GM12878 (cell line): ENCODE measurements around the gene OR2L5. TPM values are rescaled to one million over a fixed set of nuclear protein-coding genes. Genes with fewer than 3 reads are reported as not detected.

Source experiments
- ATAC-seq: fragments of 200-7000 bp; cut with Tn5 transposase; 3 replicates; pipeline ENCODE4 v1.9.1; 2020; ENCODE audit warnings: mild to moderate bottlenecking, moderate library complexity
- BruUV-seq: library from RNA; stranded (reverse); fragments of 400-500 nt; replicated peaks from 2 replicates; lab custom pipeline; 2021; lab: Mats Ljungman, UMichigan
- CTCF ChIA-PET: fragments of 300-600 bp; sonication (Branson Sonifier 250); formaldehyde crosslinking; extraction: SDS; loops from one replicate; lab custom pipeline; 2021; ENCODE audit warnings: inconsistent platforms; lab: Yijun Ruan, JAX
- POLR2A ChIA-PET: fragments of 350-600 bp; formaldehyde crosslinking; extraction: SDS; loops from one replicate; lab custom pipeline; 2021; ENCODE audit warnings: inconsistent platforms; lab: Charles Lee
- RAD21 ChIA-PET: fragments of 300-600 bp; sonication (Branson Sonifier 250); formaldehyde crosslinking; loops from one replicate; lab custom pipeline; 2023; ENCODE audit warnings: antibody characterized with exemption; ENCODE audit not compliant: unreplicated experiment; lab: Charles Lee
- SMC1A ChIA-PET: fragments of 300-600 bp; sonication (Branson Sonifier 250); formaldehyde crosslinking; loops from one replicate; lab custom pipeline; 2023; ENCODE audit not compliant: unreplicated experiment, uncharacterized antibody; lab: Charles Lee
- DNase-seq: peaks from one replicate; pipeline ENCODE4 v3.0.0-alpha.2; 2011; ENCODE audit warnings: low read depth, low spot score
- FAIRE-seq: peaks from 3 replicates; lab custom pipeline; 2011; peaks lifted over from hg19 to GRCh38; lab: Jason Lieb, UNC
- H2AFZ ChIP-seq: 2 replicates; pipeline ENCODE4 v1.6.0; 2011; ENCODE audit warnings: low read depth, low read length, control low read depth; ENCODE audit not compliant: control insufficient read depth
- H3K27ac ChIP-seq: 2 replicates; pipeline ENCODE4 v1.5.1; 2011; ENCODE audit warnings: control low read depth; ENCODE audit not compliant: control insufficient read depth, insufficient read depth
- H3K27me3 ChIP-seq, 2 experiments: replicated peaks in 1 of 2; 2 replicates each; pipeline versions ENCODE4 v1.6.0 to v1.6.1; 2011; ENCODE audit warnings: low read length in 1 of 2; ENCODE audit not compliant: control insufficient read depth in 2 of 2, insufficient read depth in 2 of 2
- H3K36me3 ChIP-seq, 2 experiments: 2 replicates each; pipeline ENCODE4 v1.5.1; 2011; ENCODE audit warnings: low read length in 1 of 2; ENCODE audit not compliant: control insufficient read depth in 2 of 2, insufficient read depth in 2 of 2
- H3K4me1 ChIP-seq: 2 replicates; pipeline ENCODE4 v1.6.1; 2011; ENCODE audit warnings: mild to moderate bottlenecking, low read length, moderate library complexity, mixed read lengths; ENCODE audit not compliant: control insufficient read depth, insufficient read depth
- H3K4me2 ChIP-seq: 2 replicates; pipeline ENCODE4 v1.6.0; 2011; ENCODE audit warnings: control low read depth; ENCODE audit not compliant: control insufficient read depth, insufficient read depth
- H3K4me3 ChIP-seq: fragments of 200-600 bp; sonication (generic); 2 replicates; pipeline ENCODE4 v1.5.1; 2016
- H3K79me2 ChIP-seq: 2 replicates; pipeline ENCODE4 v1.6.0; 2011; ENCODE audit warnings: low read length; ENCODE audit not compliant: control insufficient read depth, insufficient read depth
- H3K9ac ChIP-seq: 2 replicates; pipeline ENCODE4 v1.8.0; 2011; ENCODE audit warnings: low read length, control low read depth, mixed read lengths; ENCODE audit not compliant: control insufficient read depth, insufficient read depth
- H3K9me3 ChIP-seq: replicated peaks from 3 replicates; pipeline ENCODE4 v1.5.1; 2011; ENCODE audit warnings: mild to moderate bottlenecking, low read length; ENCODE audit not compliant: control insufficient read depth, insufficient read depth
- H4K20me1 ChIP-seq: 2 replicates; pipeline ENCODE4 v1.6.0; 2011; ENCODE audit not compliant: control insufficient read depth, insufficient read depth
- NFYA ChIP-seq: IDR thresholded peaks from 2 replicates; pipeline ENCODE4 v1.6.1; 2011; ENCODE audit warnings: low read depth, mild to moderate bottlenecking, low read length, improper control_type of control experiment, borderline replicate concordance
- POU2F2 ChIP-seq: IDR thresholded peaks from 3 replicates; pipeline ENCODE4 v1.6.1; 2011; ENCODE audit warnings: low read depth, mild to moderate bottlenecking, low read length, borderline replicate concordance
- RCOR1 ChIP-seq: conservative IDR thresholded peaks from 2 replicates; pipeline ENCODE4 v1.6.1; 2012; ENCODE audit warnings: low read depth, low read length, improper control_type of control experiment
- SIX5 ChIP-seq: IDR thresholded peaks from 2 replicates; pipeline ENCODE4 v1.6.1; 2011; ENCODE audit warnings: mild to moderate bottlenecking, low read depth, low read length, moderate library complexity; ENCODE audit not compliant: severe bottlenecking
- SMAD1 ChIP-seq: fragments of 450-650 bp; IDR thresholded peaks from 2 replicates; pipeline ENCODE4 v1.6.1; 2018; ENCODE audit warnings: mild to moderate bottlenecking, low read depth; ENCODE audit not compliant: partially characterized antibody
- SREBF2 ChIP-seq: IDR thresholded peaks from 2 replicates; pipeline ENCODE4 v1.6.1; 2012; ENCODE audit warnings: mild to moderate bottlenecking, low read length
- TCF12 ChIP-seq: IDR thresholded peaks from 2 replicates; pipeline ENCODE4 v1.6.1; 2011; ENCODE audit warnings: low read depth, mild to moderate bottlenecking, low read length
- WGBS: methylation state at CpG from one replicate; pipeline ENCODE4 v1.1.6; 2016; ENCODE audit warnings: low lambda C conversion rate; ENCODE audit not compliant: insufficient replicate concordance, insufficient coverage; ENCODE audit errors: missing lambda C conversion rate; 5-methylcytosine and 5-hydroxymethylcytosine counted together
- in situ Hi-C: fragments of 300-500 bp; cut with MboI; formaldehyde crosslinking; loops from 9 replicates; pipeline ENCODE4 v1.14.3; 2018; ENCODE audit warnings: mixed read lengths
- intact Hi-C: fragments of 100-400 bp; cut with micrococcal nuclease; formaldehyde crosslinking; loops from one replicate; pipeline ENCODE4 v1.14.2; 2022; ENCODE audit not compliant: unreplicated experiment
- polyA plus RNA-seq, 11 experiments: library from polyadenylated mRNA; depleted of rRNA in 4 of 11; unstranded in 6 of 11; stranded (reverse) in 5 of 11; fragments of >200 nt; fragmentation: Nextera tagmentation in 4 of 11; fragmentation: Illumina TruSeq in 1 of 11; extraction: Ambion mirVana in 4 of 11; extraction: Trizol in 1 of 11; gene quantifications; 1 replicate in 1 of 11; 2 replicates in 10 of 11; pipeline versions ENCODE4 v1.2.1 to v1.2.3, GENCODE V29; 2011 to 2016; ENCODE audit warnings: inconsistent platforms in 2 of 11, missing spikeins in 2 of 11, low read depth in 1 of 11
- total RNA-seq, 4 experiments: library from RNA; depleted of rRNA in 3 of 4; stranded (reverse); fragments of >200 nt in 3 of 4; fragmentation: Illumina TruSeq in 1 of 4; extraction: Trizol in 1 of 4; gene quantifications; 2 replicates each; pipeline versions ENCODE4 v1.2.1 to v1.2.3, GENCODE V29; 2013 to 2021
- TF ChIP-seq, protein P1 (sequence below): fragments of 450-650 bp; IDR thresholded peaks from 2 replicates; pipeline ENCODE4 v1.6.1; 2016; ENCODE audit warnings: mild to moderate bottlenecking, moderate library complexity, borderline replicate concordance
- TF ChIP-seq, protein P2 (sequence below): fragments of 450-650 bp; formaldehyde crosslinking; IDR thresholded peaks from 2 replicates; pipeline ENCODE4 v1.5.0; 2022; ENCODE audit warnings: mild to moderate bottlenecking, missing genetic modification characterization

The OR2L5 gene
- total and polyA plus RNA-seq, 10 of the 15 experiments (the other 5 are each of a cell fraction or from before 2014, with no cell fraction given), result not detected

DNA sequence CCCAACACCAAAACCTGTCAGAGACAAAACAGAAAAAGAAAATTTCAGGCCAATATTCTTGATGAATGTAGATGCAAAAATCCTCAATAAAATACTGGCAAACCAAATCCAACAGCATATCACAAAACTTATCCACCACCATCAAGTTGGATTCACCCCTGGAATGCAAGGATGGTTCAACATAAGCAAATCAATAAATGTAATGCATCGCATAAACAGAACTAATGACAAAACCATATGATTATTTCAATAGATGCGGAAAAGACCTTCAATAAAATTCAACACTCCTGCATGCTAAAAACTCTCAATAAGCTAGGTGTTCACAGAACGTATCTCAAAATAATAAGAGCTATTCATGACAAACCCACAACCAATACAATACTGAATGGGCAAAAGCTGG, 3.8 kb upstream of the OR2L5 start (continued):
- TF ChIP-seq, protein P1, sequence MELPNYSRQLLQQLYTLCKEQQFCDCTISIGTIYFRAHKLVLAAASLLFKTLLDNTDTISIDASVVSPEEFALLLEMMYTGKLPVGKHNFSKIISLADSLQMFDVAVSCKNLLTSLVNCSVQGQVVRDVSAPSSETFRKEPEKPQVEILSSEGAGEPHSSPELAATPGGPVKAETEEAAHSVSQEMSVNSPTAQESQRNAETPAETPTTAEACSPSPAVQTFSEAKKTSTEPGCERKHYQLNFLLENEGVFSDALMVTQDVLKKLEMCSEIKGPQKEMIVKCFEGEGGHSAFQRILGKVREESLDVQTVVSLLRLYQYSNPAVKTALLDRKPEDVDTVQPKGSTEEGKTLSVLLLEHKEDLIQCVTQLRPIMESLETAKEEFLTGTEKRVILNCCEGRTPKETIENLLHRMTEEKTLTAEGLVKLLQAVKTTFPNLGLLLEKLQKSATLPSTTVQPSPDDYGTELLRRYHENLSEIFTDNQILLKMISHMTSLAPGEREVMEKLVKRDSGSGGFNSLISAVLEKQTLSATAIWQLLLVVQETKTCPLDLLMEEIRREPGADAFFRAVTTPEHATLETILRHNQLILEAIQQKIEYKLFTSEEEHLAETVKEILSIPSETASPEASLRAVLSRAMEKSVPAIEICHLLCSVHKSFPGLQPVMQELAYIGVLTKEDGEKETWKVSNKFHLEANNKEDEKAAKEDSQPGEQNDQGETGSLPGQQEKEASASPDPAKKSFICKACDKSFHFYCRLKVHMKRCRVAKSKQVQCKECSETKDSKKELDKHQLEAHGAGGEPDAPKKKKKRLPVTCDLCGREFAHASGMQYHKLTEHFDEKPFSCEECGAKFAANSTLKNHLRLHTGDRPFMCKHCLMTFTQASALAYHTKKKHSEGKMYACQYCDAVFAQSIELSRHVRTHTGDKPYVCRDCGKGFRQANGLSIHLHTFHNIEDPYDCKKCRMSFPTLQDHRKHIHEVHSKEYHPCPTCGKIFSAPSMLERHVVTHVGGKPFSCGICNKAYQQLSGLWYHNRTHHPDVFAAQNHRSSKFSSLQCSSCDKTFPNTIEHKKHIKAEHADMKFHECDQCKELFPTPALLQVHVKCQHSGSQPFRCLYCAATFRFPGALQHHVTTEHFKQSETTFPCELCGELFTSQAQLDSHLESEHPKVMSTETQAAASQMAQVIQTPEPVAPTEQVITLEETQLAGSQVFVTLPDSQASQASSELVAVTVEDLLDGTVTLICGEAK, result no peak
- TF ChIP-seq SREBF2, result no peak
- TF ChIP-seq, protein P2, sequence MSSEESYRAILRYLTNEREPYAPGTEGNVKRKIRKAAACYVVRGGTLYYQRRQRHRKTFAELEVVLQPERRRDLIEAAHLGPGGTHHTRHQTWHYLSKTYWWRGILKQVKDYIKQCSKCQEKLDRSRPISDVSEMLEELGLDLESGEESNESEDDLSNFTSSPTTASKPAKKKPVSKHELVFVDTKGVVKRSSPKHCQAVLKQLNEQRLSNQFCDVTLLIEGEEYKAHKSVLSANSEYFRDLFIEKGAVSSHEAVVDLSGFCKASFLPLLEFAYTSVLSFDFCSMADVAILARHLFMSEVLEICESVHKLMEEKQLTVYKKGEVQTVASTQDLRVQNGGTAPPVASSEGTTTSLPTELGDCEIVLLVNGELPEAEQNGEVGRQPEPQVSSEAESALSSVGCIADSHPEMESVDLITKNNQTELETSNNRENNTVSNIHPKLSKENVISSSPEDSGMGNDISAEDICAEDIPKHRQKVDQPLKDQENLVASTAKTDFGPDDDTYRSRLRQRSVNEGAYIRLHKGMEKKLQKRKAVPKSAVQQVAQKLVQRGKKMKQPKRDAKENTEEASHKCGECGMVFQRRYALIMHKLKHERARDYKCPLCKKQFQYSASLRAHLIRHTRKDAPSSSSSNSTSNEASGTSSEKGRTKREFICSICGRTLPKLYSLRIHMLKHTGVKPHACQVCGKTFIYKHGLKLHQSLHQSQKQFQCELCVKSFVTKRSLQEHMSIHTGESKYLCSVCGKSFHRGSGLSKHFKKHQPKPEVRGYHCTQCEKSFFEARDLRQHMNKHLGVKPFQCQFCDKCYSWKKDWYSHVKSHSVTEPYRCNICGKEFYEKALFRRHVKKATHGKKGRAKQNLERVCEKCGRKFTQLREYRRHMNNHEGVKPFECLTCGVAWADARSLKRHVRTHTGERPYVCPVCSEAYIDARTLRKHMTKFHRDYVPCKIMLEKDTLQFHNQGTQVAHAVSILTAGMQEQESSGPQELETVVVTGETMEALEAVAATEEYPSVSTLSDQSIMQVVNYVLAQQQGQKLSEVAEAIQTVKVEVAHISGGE (CRISPR knock-in tag), result no peak
- TF ChIP-seq, all 136 proteins: peak for 0

DNA sequence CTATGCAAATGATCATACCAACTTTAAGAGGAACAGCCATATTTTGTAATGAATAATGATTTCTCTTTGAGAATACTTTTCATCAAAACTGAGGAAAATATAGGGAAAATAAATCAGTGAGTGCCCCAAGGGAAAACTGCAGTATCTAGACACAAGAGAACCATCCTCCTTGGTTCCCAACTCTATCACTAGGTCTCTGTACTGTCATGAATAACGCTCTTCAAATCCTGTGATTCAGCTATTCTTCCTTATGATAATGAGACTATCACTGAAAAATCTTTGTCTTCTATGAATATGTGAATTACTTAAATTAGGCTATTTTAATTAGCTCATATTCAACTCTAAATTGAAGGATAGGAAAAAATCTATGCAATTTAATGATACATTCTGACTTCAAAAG, 2.3 kb downstream of the OR2L5 start:
- Histone ChIP-seq H3K27me3 (no peaks in the 10 kb centered on the region), H4K20me1 (no peaks in the 10 kb centered on the region), H2AFZ (no peak overlapping the region), H3K9me3 (no peaks in the 10 kb centered on the region), H3K4me2 (no peak overlapping the region), H3K9ac (no peak overlapping the region), H3K36me3 (no peaks in the 10 kb centered on the region), H3K79me2 (no peaks in the 10 kb centered on the region), H3K4me1 (no peaks in the 10 kb centered on the region), H3K4me3 (no peak overlapping the region), H3K27ac (no peak overlapping the region)
- in situ Hi-C loops (no loop called here), intact Hi-C loops (no loop called here)
- CTCF ChIA-PET, result no interaction called here
- 0% methylated on average over 1 of the region's 1 CpG for WGBS
- BruUV-seq, result no TSS peak
- ATAC-seq, result no peak
- POLR2A ChIA-PET, result no interaction called here
- no peak for TF ChIP-seq SMAD1
- TF ChIP-seq NFYA, result no peak
- no peak for TF ChIP-seq POU2F2
- TF ChIP-seq RCOR1, result no peak
- TF ChIP-seq SIX5, result no peak
- no peak for TF ChIP-seq TCF12
- no peak for DNase-seq
- SMC1A ChIA-PET, result no interaction called here
- RAD21 ChIA-PET, result no interaction called here
- FAIRE-seq, result no peak
